GM12878 (cell line): ENCODE measurements around the gene GUCY1A1. TPM values are rescaled to one million over a fixed set of nuclear protein-coding genes. Genes with fewer than 3 reads are reported as not detected.

Experiments
- ATAC-seq: fragments of 200-7000 bp; cut with Tn5 transposase; 3 replicates; pipeline ENCODE4 v1.9.1; 2020; ENCODE audit warnings: mild to moderate bottlenecking, moderate library complexity
- BruUV-seq: library from RNA; stranded (reverse); fragments of 400-500 nt; replicated peaks from 2 replicates; lab custom pipeline; 2021; lab: Mats Ljungman, UMichigan
- CTCF ChIA-PET: fragments of 300-600 bp; sonication (Branson Sonifier 250); formaldehyde crosslinking; extraction: SDS; loops from one replicate; lab custom pipeline; 2021; ENCODE audit warnings: inconsistent platforms; lab: Yijun Ruan, JAX
- POLR2A ChIA-PET: fragments of 350-600 bp; formaldehyde crosslinking; extraction: SDS; loops from one replicate; lab custom pipeline; 2021; ENCODE audit warnings: inconsistent platforms; lab: Charles Lee
- RAD21 ChIA-PET: fragments of 300-600 bp; sonication (Branson Sonifier 250); formaldehyde crosslinking; loops from one replicate; lab custom pipeline; 2023; ENCODE audit warnings: antibody characterized with exemption; ENCODE audit not compliant: unreplicated experiment; lab: Charles Lee
- SMC1A ChIA-PET: fragments of 300-600 bp; sonication (Branson Sonifier 250); formaldehyde crosslinking; loops from one replicate; lab custom pipeline; 2023; ENCODE audit not compliant: unreplicated experiment, uncharacterized antibody; lab: Charles Lee
- DNase-seq: peaks from one replicate; pipeline ENCODE4 v3.0.0-alpha.2; 2011; ENCODE audit warnings: low read depth, low spot score
- FAIRE-seq: peaks from 3 replicates; lab custom pipeline; 2011; peaks lifted over from hg19 to GRCh38; lab: Jason Lieb, UNC
- H2AFZ ChIP-seq: 2 replicates; pipeline ENCODE4 v1.6.0; 2011; ENCODE audit warnings: low read depth, low read length, control low read depth; ENCODE audit not compliant: control insufficient read depth
- H3K27ac ChIP-seq: 2 replicates; pipeline ENCODE4 v1.5.1; 2011; ENCODE audit warnings: control low read depth; ENCODE audit not compliant: control insufficient read depth, insufficient read depth
- H3K27me3 ChIP-seq, 2 experiments: replicated peaks in 1 of 2; 2 replicates each; pipeline versions ENCODE4 v1.6.0 to v1.6.1; 2011; ENCODE audit warnings: low read length in 1 of 2; ENCODE audit not compliant: control insufficient read depth in 2 of 2, insufficient read depth in 2 of 2
- H3K36me3 ChIP-seq, 2 experiments: 2 replicates each; pipeline ENCODE4 v1.5.1; 2011; ENCODE audit warnings: low read length in 1 of 2; ENCODE audit not compliant: control insufficient read depth in 2 of 2, insufficient read depth in 2 of 2
- H3K4me1 ChIP-seq: 2 replicates; pipeline ENCODE4 v1.6.1; 2011; ENCODE audit warnings: mild to moderate bottlenecking, low read length, moderate library complexity, mixed read lengths; ENCODE audit not compliant: control insufficient read depth, insufficient read depth
- H3K4me2 ChIP-seq: 2 replicates; pipeline ENCODE4 v1.6.0; 2011; ENCODE audit warnings: control low read depth; ENCODE audit not compliant: control insufficient read depth, insufficient read depth
- H3K4me3 ChIP-seq: fragments of 200-600 bp; sonication (generic); 2 replicates; pipeline ENCODE4 v1.5.1; 2016
- H3K79me2 ChIP-seq: 2 replicates; pipeline ENCODE4 v1.6.0; 2011; ENCODE audit warnings: low read length; ENCODE audit not compliant: control insufficient read depth, insufficient read depth
- H3K9ac ChIP-seq: 2 replicates; pipeline ENCODE4 v1.8.0; 2011; ENCODE audit warnings: low read length, control low read depth, mixed read lengths; ENCODE audit not compliant: control insufficient read depth, insufficient read depth
- H3K9me3 ChIP-seq: replicated peaks from 3 replicates; pipeline ENCODE4 v1.5.1; 2011; ENCODE audit warnings: mild to moderate bottlenecking, low read length; ENCODE audit not compliant: control insufficient read depth, insufficient read depth
- H4K20me1 ChIP-seq: 2 replicates; pipeline ENCODE4 v1.6.0; 2011; ENCODE audit not compliant: control insufficient read depth, insufficient read depth
- ATF7 ChIP-seq: fragments of 450-650 bp; IDR thresholded peaks from 2 replicates; pipeline ENCODE4 v1.6.1; 2016; ENCODE audit warnings: low read depth, mild to moderate bottlenecking
- DPF2 ChIP-seq: fragments of 450-650 bp; IDR thresholded peaks from 2 replicates; pipeline ENCODE4 v1.6.1; 2017; ENCODE audit warnings: mild to moderate bottlenecking
- IKZF1 ChIP-seq: fragments of 450-650 bp; conservative IDR thresholded peaks from 2 replicates; pipeline ENCODE4 v1.6.1; 2017; ENCODE audit warnings: antibody characterized with exemption, mild to moderate bottlenecking
- IKZF2 ChIP-seq, 2 experiments: fragments of 450-650 bp; IDR thresholded peaks; 2 replicates each; pipeline ENCODE4 v1.6.1; 2017; ENCODE audit warnings: mild to moderate bottlenecking in 2 of 2, moderate library complexity in 2 of 2
- KLF5 ChIP-seq: fragments of 450-650 bp; IDR thresholded peaks from 2 replicates; pipeline ENCODE4 v1.6.1; 2014; ENCODE audit warnings: mild to moderate bottlenecking; ENCODE audit not compliant: partially characterized antibody
- MTA2 ChIP-seq: fragments of 450-650 bp; IDR thresholded peaks from 2 replicates; pipeline ENCODE4 v1.6.1; 2016; ENCODE audit warnings: low read depth, mild to moderate bottlenecking, moderate library complexity
- NR2F1 ChIP-seq: fragments of 450-650 bp; conservative IDR thresholded peaks from 2 replicates; pipeline ENCODE4 v1.6.1; 2017; ENCODE audit warnings: mild to moderate bottlenecking
- RB1 ChIP-seq: fragments of 450-650 bp; formaldehyde crosslinking; IDR thresholded peaks from 2 replicates; pipeline ENCODE4 v1.6.1; 2017; ENCODE audit warnings: mild to moderate bottlenecking, borderline replicate concordance
- RELA ChIP-seq: fragments of 450-650 bp; IDR thresholded peaks from 2 replicates; pipeline ENCODE4 v1.8.0; 2014; ENCODE audit warnings: borderline replicate concordance; ENCODE audit not compliant: partially characterized antibody
- SMAD5 ChIP-seq: IDR thresholded peaks from 2 replicates; pipeline ENCODE4 v1.6.1; 2016; ENCODE audit warnings: antibody characterized with exemption, low read depth
- SPI1 ChIP-seq: IDR thresholded peaks from 2 replicates; pipeline ENCODE4 v1.6.1; 2011; ENCODE audit warnings: low read depth, mild to moderate bottlenecking, low read length, moderate library complexity, borderline replicate concordance; ENCODE audit not compliant: insufficient read depth
- TBL1XR1 ChIP-seq: IDR thresholded peaks from 2 replicates; pipeline ENCODE4 v1.6.1; 2012; ENCODE audit warnings: low read depth, low read length, improper control_type of control experiment
- ZBED1 ChIP-seq: IDR thresholded peaks from 2 replicates; pipeline ENCODE4 v1.6.1; 2016; ENCODE audit warnings: borderline replicate concordance
- ZNF622 ChIP-seq: fragments of 450-650 bp; IDR thresholded peaks from 2 replicates; pipeline ENCODE4 v1.6.1; 2017; ENCODE audit warnings: mild to moderate bottlenecking, inconsistent platforms
- WGBS: methylation state at CpG from one replicate; pipeline ENCODE4 v1.1.6; 2016; ENCODE audit warnings: low lambda C conversion rate; ENCODE audit not compliant: insufficient replicate concordance, insufficient coverage; ENCODE audit errors: missing lambda C conversion rate; 5-methylcytosine and 5-hydroxymethylcytosine counted together
- in situ Hi-C: fragments of 300-500 bp; cut with MboI; formaldehyde crosslinking; loops from 9 replicates; pipeline ENCODE4 v1.14.3; 2018; ENCODE audit warnings: mixed read lengths
- intact Hi-C: fragments of 100-400 bp; cut with micrococcal nuclease; formaldehyde crosslinking; loops from one replicate; pipeline ENCODE4 v1.14.2; 2022; ENCODE audit not compliant: unreplicated experiment
- polyA plus RNA-seq, 11 experiments: library from polyadenylated mRNA; depleted of rRNA in 4 of 11; unstranded in 6 of 11; stranded (reverse) in 5 of 11; fragments of >200 nt; fragmentation: Nextera tagmentation in 4 of 11; fragmentation: Illumina TruSeq in 1 of 11; extraction: Ambion mirVana in 4 of 11; extraction: Trizol in 1 of 11; gene quantifications; 1 replicate in 1 of 11; 2 replicates in 10 of 11; pipeline versions ENCODE4 v1.2.1 to v1.2.3, GENCODE V29; 2011 to 2016; ENCODE audit warnings: inconsistent platforms in 2 of 11, missing spikeins in 2 of 11, low read depth in 1 of 11
- total RNA-seq, 4 experiments: library from RNA; depleted of rRNA in 3 of 4; stranded (reverse); fragments of >200 nt in 3 of 4; fragmentation: Illumina TruSeq in 1 of 4; extraction: Trizol in 1 of 4; gene quantifications; 2 replicates each; pipeline versions ENCODE4 v1.2.1 to v1.2.3, GENCODE V29; 2013 to 2021
- TF ChIP-seq, protein P1 (sequence below): fragments of 450-650 bp; formaldehyde crosslinking; IDR thresholded peaks from 2 replicates; pipeline ENCODE4 v1.5.0; 2022; ENCODE audit warnings: mild to moderate bottlenecking, missing genetic modification characterization
- TF ChIP-seq, protein P2 (sequence below): fragments of 450-650 bp; IDR thresholded peaks from 2 replicates; pipeline ENCODE4 v1.6.1; 2017; ENCODE audit warnings: low read depth, mild to moderate bottlenecking, moderate library complexity

GUCY1A1 gene
- total and polyA plus RNA-seq, 10 of the 15 experiments (the other 5 are each of a cell fraction or from before 2014, with no cell fraction given), result 0.44 to 22.6 (median 0.55) TPM

DNA sequence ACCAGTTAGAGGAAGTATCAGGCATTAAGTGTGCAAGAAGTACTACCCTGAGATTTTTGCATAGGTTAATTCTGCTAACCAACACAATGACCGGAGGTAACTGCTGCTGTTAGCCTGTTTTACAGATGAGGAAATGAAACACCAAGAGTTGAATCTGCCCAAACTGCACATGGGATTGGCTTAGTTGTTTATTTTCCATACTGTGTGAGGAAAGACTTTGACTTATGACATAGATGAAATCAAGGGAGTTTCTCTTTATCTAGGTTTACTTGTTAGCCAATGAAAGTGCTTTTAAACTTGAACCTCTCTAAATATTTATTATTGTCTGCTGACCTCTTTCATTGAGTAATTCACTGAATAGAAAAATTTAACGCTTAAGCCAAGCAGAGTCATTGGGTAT lies 102.4 kb downstream of the GUCY1A1 start:
- Histone ChIP-seq H3K4me3 (no peak overlapping the region), H3K9me3 (no peaks in the 10 kb centered on the region), H3K36me3 (no peaks in the 10 kb centered on the region), H3K79me2 (no peaks in the 10 kb centered on the region), H2AFZ (no peak overlapping the region), H3K9ac (no peak overlapping the region), H4K20me1 (no peaks in the 10 kb centered on the region), H3K4me2 (no peak overlapping the region), H3K27me3 (no peaks in the 10 kb centered on the region), H3K27ac (no peak overlapping the region), H3K4me1 (no peaks in the 10 kb centered on the region)
- BruUV-seq, result no TSS peak
- CTCF ChIA-PET, result interaction anchor here (1.0 to 1.5 kb wide), 4 partner anchors 11 to 185 kb away, joined by 3 to 6 read pairs (median 3); partner anchors contain the start of genes CTSO and GUCY1B1
- intact Hi-C loops, result no loop called here
- RAD21 ChIA-PET, result interaction anchor here (0.7 to 1.4 kb wide), 7 partner anchors 65 to 185 kb away, joined by 3 to 8 read pairs (median 4); partner anchors contain the start of gene CTSO
- in situ Hi-C loops, result no loop called here
- SMC1A ChIA-PET, result interaction anchor here (1.1 to 2.8 kb wide), 8 partner anchors 9 to 325 kb away, joined by 3 to 13 read pairs (median 4); no protein-coding TSS in a partner anchor
- DNase-seq (no peak), FAIRE-seq (no peak), ATAC-seq (peak; percentile 86)
- WGBS, result 33% methylated on average over 2 of the region's 2 CpGs
- POLR2A ChIA-PET, result interaction anchor here (1.0 to 1.7 kb wide), 3 partner anchors 98 to 129 kb away, joined by 3 to 5 read pairs (median 3); no protein-coding TSS in a partner anchor
- no peak for TF ChIP-seq RELA
- TF ChIP-seq MTA2, result 0 out of 2 replicates have a peak, but pooled peaks have one; percentile 35
- TF ChIP-seq TBL1XR1, result no peak
- peak; percentile 41; the same call in 1 of the 2 replicates for TF ChIP-seq NR2F1
- no peak for TF ChIP-seq ZBED1
- TF ChIP-seq ZNF622, result no peak
- TF ChIP-seq, protein P1, sequence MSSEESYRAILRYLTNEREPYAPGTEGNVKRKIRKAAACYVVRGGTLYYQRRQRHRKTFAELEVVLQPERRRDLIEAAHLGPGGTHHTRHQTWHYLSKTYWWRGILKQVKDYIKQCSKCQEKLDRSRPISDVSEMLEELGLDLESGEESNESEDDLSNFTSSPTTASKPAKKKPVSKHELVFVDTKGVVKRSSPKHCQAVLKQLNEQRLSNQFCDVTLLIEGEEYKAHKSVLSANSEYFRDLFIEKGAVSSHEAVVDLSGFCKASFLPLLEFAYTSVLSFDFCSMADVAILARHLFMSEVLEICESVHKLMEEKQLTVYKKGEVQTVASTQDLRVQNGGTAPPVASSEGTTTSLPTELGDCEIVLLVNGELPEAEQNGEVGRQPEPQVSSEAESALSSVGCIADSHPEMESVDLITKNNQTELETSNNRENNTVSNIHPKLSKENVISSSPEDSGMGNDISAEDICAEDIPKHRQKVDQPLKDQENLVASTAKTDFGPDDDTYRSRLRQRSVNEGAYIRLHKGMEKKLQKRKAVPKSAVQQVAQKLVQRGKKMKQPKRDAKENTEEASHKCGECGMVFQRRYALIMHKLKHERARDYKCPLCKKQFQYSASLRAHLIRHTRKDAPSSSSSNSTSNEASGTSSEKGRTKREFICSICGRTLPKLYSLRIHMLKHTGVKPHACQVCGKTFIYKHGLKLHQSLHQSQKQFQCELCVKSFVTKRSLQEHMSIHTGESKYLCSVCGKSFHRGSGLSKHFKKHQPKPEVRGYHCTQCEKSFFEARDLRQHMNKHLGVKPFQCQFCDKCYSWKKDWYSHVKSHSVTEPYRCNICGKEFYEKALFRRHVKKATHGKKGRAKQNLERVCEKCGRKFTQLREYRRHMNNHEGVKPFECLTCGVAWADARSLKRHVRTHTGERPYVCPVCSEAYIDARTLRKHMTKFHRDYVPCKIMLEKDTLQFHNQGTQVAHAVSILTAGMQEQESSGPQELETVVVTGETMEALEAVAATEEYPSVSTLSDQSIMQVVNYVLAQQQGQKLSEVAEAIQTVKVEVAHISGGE (CRISPR knock-in tag), result no peak
- TF ChIP-seq SPI1, result peak; percentile 60; the same call in 1 of the 2 replicates
- peak; percentile 39; the same call in 1 of the 2 replicates for TF ChIP-seq DPF2
- peak; percentile 49 to 66; a peak in 2 of 4 replicates for TF ChIP-seq IKZF2 (IDR thresholded peaks at IDR 0.05)
- peak; percentile 61; the same call in 1 of the 2 replicates for TF ChIP-seq IKZF1
- TF ChIP-seq, protein P2, sequence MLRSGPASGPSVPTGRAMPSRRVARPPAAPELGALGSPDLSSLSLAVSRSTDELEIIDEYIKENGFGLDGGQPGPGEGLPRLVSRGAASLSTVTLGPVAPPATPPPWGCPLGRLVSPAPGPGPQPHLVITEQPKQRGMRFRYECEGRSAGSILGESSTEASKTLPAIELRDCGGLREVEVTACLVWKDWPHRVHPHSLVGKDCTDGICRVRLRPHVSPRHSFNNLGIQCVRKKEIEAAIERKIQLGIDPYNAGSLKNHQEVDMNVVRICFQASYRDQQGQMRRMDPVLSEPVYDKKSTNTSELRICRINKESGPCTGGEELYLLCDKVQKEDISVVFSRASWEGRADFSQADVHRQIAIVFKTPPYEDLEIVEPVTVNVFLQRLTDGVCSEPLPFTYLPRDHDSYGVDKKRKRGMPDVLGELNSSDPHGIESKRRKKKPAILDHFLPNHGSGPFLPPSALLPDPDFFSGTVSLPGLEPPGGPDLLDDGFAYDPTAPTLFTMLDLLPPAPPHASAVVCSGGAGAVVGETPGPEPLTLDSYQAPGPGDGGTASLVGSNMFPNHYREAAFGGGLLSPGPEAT, result peak; percentile 31; the same call in 1 of the 2 replicates
- TF ChIP-seq RB1, result no peak
- no peak for TF ChIP-seq KLF5
- TF ChIP-seq ATF7, result 0 out of 2 replicates have a peak, but pooled peaks have one; percentile 41
- TF ChIP-seq SMAD5, result no peak
